Suppressor macrophage treated with lipopolysaccharide for 4 hours (primary cell): ENCODE data around the gene EML6.
"Not testable (repeated sequence)": the region's sequence is repeated elsewhere in the genome, so short reads cannot be mapped to it uniquely, and the experiment has no call there.

ENCODE experiments used
- DNase-seq: peaks from one replicate; pipeline ENCODE4 v3.0.0-alpha.2; 2020

Gene EML6

DNA sequence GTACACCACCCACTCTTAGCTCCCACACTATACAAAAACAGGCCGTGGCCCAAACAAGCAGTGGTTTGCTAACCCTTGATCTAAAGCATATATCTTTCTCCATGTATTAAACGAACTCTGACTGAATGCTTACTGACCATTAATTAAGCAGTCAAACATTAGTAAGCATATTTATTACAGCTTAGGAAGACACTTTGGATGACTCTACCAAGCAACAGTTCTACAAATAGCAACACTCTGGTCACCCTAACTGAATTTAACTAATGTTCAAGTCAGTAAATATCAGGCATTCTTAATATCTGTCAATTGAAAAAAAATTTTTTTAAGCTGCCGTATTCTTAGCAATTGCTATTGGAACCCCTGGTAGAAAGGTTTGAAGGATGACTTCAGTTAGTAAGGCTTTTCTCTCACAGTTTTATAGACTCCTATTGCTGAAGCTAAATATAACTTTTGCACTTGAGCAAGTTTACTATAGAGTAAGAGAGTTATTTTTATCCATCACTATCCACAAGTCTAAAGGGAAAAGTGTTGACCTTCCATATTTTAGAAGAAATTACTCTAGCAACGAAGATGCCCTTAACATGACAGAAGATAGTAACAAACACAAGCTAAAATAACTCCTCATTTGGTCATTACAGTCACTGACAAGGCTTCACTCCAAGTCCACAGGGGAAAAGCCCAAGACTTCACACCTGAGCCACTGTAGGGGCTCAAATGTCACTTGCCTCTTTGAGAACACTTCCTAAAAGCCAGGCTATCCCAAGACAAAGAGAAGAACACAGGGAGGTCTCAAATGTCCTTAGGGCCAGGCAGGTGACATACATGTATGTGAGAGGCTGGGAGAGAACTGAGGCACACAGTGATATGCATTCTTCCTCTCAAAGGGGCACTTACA is 252.4 kb downstream of the EML6 start:
- DNase-seq = no peak

DNA sequence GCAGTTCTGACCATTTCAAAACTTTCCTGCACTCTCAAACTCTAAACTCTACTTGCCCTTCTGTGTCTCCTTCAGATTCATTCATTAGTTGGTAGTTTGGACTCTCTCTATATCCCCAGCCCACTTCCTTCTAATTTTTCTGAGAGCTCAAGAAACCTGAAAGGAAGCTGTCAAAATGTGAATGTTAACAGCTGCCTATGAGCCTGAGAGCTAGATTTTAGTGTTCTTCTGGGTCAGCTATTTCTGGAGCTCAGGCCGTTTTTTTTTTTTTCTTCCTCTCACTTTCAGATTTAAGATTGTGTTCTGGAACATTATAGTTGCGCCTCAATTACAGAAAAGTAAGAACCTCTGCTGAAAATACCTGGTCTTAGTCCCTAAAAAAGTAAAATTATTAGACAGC is 253.7 kb downstream of the EML6 start:
- no peak for DNase-seq

DNA sequence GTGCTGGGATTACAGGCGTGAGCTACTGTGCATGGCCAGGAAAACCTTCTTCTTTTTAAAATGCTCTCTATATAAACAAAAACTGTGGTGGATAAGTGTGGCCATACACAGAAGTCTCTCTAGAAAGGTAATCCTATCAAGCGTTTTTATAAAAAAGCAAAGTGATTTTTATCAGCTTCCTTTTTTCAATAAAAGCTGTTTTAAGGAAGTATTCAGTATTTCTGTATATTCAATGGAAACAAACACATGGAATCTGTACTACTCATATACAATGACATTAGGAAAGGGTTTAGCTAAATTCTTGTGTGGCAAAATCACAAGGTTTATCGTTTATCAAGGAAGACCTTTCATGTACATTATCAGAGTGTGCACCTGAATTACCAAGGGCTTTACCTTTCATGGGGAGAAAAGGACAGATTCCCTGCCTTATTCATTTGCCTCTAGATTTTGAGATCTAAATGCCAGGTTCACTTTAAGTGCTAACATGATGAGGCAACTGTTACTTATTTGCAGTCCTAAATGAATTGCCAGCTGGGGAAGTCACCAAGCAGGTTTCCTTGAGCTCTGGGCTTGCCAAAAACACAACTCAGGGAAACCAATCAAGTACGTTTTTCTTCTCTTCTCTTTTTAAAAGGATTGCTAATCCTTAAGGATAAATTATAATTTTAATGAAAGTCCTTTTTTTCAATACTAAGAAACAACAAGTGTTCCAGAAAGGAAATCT is 256.0 kb downstream of the EML6 start:
- no peak for DNase-seq

GRCh38 chr2:54981385-54981784 is 257.9 kb downstream of the EML6 start:
- DNase-seq = no peak

GRCh38 chr2:54983345-54984220 is 260.1 kb downstream of the EML6 start:
- no peak for DNase-seq

- DNase-seq = no peak
Observed at GRCh38 chr2:54984476-54984875, 261.0 kb downstream of the EML6 start.

DNA sequence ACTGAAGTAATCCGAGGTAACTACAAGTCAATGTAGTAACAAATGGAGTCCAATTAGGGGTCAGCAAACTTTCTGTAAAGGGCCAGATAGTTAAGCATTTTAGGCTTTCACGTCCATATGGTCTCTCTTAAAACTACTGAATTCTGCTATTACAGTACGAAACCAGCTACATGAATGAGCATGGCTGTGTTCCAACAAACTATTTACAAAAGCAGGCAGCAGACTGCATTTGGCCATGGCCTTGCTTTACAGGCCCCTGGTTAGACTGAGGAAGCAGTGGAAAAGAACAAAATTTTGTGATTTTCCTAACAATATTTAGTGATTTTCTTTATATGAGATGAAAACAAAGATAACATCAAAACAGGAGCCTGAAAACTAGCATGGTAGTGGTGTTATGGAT is 262.8 kb downstream of the EML6 start:
- no peak for DNase-seq

DNA sequence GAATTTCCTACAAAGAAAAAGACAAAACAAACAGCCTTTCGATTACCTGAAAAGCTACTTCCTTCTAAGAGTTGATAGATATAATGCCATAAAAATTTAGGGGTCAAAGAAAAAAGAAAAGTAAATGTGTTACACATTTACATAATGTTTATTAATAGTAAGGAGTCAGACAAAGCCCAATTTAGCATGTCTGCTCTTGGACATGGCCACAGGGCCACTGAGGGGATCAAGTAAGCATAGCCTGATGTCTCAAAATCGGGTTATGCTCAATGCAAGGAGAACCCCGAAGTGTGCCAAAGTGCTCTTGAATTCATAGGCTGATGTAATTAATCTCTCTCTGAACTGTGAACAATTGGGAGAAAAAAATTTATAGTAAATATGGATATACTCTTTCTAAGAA is 265.1 kb downstream of the EML6 start:
- no peak for DNase-seq

DNA sequence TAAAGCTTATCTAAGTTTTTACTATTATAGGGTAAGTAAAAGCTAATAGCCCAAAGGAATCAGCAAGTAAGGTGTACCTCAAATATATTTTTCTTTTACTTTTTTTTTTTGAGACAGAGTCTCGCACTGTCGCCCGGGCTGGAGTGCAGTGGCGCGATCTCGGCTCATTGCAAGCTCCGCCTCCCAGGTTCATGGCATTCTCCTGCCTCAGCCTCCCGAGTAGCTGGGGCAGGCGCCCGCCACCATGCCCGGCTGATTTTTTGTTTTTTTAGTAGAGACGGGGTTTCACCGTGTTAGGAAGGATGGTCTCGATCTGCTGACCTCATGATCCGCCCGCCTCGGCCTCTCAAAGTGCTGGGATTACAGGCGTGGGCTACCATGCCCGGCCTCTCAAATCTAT is 267.2 kb downstream of the EML6 start:
- not testable (repeated sequence) for DNase-seq

DNA sequence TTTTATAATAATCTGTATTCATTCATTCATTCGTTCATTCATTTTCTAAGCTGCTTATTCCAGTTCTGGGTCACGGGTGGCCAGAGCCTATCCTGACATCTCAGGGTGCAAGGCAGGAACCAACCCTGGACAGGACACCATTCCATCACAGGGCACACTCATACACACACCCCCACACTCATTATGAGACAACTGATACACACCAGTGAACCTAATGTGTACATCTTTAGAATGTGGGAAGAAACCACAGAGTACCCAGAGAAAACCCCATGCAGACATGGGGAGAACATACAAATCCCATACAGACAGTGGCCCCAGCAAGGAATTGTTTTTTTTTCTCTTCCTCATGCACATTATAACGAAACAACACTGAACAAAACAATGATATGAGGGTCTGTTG is 272.1 kb downstream of the EML6 start:
- no peak for DNase-seq

DNA sequence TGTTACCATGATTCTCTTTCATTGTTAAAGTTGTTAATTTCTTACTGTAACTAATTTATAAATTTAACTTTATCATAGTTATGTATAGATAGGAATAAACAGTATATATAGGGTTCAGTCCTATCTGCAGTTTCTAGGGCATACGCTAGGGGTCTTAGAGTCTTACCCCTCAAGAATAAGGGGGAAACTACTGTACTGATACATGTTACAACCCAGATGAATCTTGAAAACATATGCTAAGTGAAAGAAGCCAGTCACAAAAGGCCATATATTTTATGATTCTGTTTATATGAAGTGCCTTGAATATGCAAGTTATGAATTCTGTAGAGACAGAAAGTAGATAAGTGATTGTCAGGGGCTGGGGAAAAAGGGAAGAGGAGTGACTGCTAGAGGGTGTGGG is 274.4 kb downstream of the EML6 start:
- no peak for DNase-seq

GRCh38 chr2:54999182-54999581 is 275.7 kb downstream of the EML6 start:
- DNase-seq = peak; percentile 58

DNA sequence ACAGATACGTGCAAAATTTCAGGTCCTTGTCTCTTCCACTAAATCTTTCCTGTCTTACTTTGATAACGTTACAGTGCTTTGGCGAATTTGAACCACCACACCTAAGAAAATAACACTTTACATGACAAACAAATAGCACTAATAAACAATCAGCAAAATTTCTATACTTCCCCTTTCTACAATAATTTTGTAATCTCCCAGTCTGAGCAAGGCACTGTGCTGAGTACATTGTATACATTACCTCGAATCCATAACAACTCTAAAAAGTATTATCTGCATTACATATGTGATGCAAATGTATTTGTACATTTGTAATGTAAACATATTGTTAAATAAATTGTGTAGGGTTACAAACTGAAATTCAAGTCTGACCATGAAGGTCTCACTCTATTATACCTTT is 276.9 kb downstream of the EML6 start:
- peak; percentile 43 for DNase-seq

GRCh38 chr2:55001716-55002115 is 278.3 kb downstream of the EML6 start:
- DNase-seq = no peak

DNA sequence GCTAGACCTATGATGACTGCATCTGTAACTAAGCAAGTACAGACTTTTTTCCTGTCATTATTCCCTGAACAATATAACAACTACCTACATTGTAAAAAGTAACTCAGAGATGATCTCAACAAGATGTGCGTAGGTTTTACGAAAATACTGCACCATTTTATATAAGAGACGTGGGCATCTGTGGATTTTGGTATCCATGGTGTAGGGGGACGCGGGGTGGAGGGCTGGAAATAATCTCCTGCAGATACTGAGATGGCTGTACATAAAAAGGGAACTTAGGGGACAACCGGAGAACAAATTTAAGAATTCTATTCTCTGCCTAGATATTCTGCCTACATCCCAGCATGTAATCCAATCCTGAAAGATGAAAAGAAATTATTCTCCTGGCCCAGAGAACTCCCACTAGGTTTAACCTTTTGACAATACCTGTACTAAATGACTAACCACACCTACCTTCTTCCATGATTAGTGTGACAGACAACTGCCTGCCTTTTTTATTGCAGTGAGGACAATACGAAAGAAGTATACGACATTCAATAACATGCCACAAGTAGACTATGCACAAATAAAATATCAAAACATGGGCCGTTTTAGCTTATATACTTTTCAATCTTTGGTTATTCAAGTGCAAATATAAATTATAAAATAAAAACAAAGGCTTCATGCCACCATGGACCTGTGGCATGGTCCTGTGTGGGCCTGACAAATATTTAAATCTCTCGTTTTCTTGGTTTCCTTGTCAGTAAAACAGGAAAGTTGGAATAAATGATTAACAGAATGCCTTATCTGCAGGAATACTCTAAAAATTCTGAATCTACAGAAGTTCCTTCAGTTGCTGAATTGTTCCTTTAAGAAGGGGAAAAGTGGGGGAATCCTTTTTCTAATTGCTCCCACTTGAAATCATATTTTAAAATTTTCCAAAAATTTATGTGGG is 280.5 kb downstream of the EML6 start:
- DNase-seq = no peak

GRCh38 chr2:55006306-55006705 is 282.8 kb downstream of the EML6 start:
- DNase-seq = no peak

DNA sequence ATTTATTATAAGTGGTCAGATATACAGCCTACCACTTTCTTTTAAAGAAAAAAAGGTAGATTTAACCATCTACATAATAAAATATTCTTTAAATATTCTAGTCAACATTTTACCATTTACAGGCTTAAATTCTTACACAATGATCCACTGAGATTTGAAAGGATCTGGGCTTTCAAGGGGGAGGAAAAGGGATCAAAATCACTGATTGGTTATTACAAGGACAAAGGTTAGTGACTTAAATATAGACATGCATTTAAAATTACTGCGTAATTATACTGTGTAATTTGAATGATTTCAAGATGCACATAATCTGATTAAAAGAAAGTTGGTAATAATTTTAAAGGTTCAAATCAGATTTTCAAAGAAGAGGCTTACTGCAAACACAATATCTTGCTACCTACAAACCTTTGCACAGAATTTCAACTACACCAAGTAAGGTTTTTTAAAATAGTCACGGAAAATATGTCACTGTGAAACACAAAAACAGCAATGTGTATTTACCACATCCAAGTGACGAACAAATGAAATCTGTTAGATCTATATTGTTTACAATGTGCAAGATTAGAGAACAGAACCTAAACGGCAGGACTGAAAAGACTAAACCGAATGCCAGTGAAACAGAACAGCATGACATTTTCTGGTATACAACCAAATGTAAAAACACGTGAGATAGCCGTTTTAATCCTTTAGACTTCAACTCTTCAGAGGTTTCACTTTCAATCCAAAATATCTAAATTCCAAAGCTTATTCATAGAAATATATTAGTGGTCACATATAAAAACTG is 286.0 kb downstream of the EML6 start:
- peak; percentile 45 for DNase-seq

DNA sequence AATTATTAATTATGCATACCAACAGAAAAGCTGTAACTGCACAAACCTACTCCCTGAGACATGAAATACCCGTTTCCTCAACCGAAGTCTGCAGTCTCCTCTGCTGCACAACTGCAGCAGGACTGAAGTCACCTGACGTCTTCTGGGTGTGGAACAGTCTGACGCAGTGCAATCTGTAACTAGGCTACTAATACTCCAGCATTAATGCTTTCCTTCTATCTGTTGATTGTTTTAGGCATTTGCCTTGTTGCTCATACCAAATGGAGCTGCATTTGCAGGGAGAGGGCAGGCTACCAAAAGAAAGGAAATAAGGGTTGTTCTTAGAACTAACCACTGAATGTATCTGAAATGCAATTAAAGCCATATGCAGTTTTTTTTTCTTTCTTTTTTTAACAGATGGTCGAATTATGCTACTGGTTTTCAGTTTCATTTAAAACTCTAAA is 286.7 kb downstream of the EML6 start:
- DNase-seq = peak; percentile 71

GRCh38 chr2:55010915-55011314 is 287.5 kb downstream of the EML6 start:
- DNase-seq = peak; percentile 54

DNA sequence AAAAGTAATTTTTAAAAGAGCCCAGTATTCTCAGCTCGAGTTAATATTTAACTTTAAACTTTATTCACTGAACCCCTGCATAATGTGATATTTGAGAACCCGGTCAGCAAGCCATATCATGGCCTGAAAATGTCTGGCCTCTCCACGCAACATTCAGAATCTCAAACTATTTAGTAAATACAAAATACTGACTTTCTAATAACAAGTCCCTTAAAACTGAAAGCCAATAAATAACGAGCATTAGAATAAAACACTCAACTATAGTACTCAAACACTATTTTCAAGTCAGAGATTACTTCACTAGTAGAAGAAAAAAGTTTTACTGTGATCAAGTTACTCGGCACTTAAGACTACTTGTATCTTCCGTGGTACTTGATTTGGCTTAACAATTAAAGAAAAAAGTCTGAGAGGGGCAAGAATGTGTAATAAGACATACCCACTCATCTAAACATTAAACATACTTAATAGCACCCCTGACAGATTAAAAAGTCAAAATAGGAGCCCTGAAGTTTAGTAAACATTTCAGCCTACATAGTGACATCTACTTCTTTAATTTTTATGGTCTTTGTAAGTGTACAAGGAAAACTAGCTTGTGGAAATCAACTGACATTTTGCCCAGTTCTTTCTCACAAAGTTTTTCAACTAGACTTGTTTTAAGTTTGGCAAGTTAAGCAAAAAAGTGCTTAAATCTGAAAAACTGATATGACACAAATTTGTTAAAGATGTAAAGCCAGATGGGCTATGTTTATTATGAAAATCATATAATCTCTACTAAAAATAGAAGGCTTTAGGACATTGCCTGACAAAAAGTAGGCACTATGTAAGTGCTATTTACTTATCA is 288.6 kb downstream of the EML6 start:
- DNase-seq = no peak
